GF-D8 (cell line): Measurements from ENCODE around the gene SORCS2.

Experiments
- DNase-seq: peaks from one replicate; lab custom pipeline; 2025; lab: John Stamatoyannopoulos, UW

SORCS2 gene

DNA sequence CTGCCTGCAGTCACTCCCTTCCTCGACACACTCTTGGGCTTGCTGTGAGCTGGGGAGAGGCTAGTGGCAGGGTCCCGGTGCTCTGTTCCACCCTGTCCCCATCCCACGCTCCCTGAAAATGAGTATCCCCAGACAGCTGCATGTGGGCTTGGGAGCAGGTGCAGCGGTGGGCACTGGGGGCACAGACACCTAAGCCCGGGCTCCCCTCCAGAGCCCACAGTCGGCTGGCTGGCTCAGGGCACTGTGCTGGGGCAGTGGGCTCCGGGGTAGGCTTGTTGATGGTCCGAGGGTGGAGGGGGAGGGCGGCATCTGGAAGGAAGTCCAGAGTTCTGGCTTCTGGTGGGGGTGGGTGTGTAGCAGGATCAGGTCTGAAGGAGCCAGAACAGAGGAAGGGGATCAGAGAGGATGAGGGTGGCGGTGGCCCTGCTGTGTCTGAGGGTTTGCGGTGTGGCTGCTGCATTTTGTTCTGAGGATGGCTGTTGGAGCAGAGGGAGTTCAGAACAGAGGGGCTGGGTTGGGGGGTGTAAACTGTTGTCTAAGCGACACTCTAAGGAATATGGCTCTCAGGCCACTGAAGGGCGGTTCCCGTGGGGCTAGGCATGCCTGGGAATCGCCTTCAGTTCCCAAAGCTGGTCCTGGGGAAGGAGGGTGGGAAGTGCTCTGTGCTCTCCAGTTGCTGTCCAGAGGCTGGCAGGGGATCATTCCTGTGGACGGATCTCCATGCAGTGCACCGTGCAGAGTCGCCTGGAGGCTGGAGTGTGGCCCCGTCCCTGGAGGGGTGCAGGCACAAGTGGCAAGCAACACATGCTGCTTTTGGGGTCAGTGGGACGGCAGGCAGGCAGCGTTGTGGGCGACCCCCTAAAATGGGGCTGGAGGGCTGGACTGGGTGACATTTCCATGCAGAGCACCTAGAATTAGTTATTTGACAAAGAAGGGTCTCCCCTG lies 114.0 kb downstream of the SORCS2 start:
- DNase-seq: no peak

DNA sequence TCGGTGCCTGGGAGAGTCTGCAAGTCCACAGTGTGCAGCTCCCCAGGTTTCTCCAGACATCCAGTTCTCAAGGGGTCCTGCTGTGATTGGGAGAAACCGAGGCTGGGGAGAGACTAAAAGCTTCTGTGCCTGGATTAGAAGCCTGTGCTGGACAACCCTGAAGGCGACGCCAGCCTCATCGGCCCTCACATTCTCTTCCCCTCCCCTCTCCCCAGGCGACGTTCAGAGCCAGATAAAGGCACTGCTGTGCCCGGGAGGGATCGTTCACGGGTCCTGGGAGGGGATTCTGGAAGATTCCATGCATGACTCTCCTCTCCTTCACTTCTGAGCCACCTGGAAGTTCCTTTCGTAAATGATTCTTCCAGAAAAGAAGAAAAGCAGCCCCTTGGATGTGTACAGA lies 114.6 kb downstream of the SORCS2 start:
- DNase-seq: no peak

DNA sequence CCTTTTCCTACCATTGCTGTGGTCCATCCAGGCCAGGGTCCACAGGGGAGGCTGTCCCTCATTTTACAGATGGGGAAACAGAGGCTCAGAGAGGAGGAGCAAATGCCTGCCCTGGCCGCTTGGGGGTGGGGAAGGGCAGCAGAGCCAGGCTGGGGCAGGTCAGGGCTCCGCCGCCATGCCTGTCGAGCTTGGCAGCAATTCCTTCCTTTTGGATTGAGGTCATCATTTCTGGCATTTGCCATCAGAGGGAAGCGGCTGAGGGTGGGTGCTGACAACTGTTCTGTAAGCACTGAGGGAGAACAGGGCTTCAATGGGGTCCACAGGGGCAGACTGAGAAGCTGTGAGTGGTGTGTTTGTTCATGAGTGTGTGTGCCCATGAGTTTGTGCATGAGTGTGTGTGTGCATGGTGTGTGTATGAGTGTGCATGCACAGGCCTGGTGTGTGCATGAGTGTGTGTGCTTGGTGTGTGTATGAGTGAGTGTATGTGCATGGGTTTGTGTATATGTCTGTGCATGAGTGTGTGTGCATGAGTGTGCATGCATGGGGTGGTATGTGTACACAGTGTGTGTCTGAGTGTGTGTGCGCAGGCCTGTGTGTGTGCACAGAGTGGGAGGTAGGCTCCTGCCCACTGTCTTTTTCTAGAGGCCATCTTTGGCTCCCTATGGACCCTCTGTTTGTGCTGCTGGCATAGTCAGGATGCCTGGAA lies 115.2 kb downstream of the SORCS2 start:
- DNase-seq: no peak

DNA sequence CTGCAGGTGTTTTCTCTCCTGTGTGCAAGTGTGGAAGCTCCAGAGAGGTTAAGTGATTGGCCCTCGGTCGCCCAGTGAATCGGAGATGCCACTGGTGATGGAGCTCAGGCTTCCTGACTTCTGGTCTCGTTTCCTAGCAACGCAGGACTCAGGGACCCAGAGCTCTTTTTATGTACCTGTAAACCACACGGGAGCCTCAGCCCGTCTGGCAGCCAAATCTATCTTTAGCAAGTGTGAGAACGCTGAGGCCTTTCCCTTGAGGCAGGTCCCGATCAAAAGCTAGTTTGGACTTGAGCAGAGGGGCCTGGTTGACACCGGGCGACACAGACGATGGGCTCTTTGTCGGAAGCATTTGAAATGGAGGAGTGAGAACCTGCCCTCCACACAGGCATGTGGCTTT lies 116.8 kb downstream of the SORCS2 start:
- no peak for DNase-seq

DNA sequence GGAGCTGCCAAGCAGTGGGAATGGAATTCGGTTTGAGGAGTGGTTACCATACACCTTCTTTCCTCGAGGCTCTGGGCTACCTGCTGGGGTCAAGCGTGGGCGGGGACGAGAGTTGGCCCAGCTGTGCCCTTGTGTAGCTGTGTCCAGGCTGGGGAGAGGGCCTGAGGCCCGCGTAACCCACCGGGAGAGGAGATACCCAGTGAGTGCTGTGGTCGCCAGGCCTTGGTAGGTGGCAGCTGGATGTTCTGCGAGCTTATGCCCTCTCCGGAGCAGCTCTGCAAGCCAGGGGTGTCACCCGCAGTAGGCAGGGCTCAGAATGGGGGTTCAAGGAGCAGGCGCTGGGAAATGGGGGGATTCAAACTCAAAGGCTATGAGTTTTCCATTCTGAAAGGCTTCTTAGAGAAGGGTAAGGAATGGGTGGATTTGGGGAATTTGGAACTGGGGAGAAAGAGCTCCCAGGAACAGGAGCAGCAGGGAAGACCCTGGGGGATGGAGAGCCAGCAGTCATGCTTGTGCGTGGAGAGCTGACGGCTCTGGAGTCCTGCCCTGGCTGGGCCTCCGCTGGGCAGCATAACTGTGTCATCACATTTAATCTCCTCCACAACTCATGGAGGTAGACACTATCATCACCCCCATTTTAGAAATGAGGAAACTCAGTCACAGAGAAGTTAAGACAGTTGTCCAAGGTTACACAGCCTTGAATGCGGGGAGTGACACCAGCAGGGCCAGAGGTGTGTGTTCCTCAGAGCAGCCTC lies 117.5 kb downstream of the SORCS2 start:
- no peak for DNase-seq

DNA sequence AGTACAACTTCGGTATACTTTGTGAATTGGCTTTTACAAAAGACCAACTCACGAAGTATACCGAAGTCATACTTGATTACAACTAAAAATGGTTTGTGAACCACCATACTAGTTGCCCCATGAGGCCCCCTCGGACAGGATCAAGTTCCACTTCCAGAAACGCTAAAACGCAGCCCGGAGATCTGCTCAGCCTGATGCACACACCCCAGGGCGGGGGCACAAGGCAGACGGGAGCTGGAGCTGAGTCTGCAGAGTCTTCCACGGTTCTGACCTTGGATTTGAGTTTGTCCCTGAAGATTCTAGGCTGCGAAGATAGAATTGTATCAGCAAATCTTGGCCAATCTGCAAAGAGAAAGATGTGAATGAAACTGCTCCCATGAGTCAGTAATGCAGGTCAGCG lies 118.1 kb downstream of the SORCS2 start:
- DNase-seq: no peak

DNA sequence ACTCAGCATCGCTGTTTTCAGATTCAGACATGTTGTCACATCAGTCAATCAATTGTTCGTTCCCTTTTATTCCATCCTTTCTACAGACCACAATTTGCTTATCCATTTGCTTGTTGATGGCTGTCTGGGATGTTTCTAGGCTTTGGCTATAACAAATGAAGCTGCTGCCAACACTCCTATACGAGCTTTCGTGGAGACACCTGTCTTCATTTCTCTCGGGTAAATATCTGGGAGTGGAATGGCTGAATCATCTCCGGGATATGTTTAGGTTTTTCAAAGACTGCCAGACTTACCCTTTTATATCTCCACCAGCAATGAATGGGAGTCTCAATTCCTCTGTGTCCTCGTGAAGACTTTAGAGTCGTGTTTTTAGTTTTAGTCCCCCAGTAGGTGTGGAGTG lies 118.9 kb downstream of the SORCS2 start:
- no peak for DNase-seq

DNA sequence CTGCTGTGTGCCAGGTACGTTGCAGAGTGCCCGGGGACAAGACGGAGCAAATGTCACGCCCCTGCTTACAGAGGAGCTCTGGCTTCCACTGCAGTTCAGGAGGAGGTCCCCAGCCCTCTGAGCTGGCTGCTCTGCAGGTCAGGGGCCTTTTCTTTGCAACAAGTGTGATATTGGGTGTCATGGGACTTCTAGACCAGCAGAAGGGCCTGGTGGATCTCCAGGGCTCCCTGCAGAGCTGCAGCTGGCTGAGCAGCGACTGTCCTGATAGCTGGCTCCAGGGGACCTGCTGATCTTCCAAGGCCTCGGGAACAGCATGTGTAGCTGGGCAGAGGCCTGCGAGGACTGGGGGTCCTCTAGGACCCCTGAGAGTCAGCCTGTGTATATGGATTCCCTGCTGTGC lies 120.4 kb downstream of the SORCS2 start:
- no peak for DNase-seq

DNA sequence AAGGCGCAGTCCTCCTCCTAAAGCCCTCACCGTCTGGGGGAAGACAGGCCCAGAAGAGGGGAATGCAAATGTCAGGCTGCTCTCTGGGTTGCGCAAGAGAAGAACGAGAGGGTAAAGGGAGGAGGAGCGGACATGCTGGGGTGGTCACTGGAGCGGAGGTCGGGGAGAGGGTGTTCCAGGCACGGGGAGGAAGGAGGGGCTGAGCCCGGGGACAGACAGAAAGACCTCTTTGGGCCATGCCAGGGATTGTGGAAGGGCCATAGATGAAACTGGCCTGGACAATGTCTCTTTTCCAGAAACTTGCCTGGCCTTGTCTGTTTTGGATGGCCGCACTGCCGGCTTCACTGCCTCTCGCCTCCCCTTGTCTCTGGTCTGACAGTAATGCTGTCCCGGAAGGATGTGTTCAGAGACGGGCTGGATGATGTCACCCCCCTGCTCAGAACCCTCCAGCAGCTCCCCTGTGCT lies 121.0 kb downstream of the SORCS2 start:
- no peak for DNase-seq

DNA sequence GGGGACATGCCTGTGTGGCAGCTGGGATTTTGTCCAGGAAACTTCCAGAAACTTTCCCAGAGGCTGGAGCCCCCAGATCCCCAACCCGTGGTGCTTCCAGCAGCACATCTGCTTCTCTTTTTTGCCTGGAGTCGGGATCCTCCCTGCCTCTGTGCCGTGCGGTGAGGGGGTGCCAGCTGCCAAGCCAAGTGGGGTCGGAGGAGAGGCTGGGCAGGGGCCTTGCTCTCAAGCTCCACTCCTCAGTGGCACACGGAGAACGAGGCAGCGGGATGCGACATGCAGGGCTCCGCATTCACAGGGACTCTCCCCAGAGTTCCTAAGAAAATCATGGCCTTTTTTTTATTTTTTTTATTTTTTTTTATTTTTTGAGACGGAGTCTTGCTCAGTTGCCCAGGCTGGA lies 121.7 kb downstream of the SORCS2 start:
- DNase-seq: no peak

DNA sequence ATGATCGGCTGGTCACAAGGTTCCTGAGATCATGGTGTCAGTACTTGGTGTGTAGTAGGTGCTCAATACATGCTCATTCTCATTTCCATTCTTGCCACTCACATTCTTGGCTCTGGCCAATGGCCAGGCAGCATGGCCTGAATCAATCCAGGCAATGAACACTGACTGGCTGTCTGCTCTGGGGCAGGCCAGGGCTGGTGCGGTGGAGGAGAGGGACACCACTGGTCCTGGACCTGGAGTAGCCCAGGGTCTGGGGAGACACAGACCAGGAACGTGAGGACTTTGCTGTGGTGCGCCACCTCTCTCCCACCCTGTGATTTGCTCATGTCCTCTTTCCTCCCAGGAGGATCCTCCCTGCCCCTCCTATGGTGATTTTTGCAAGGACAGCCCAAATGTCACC lies 122.9 kb downstream of the SORCS2 start:
- DNase-seq: no peak

DNA sequence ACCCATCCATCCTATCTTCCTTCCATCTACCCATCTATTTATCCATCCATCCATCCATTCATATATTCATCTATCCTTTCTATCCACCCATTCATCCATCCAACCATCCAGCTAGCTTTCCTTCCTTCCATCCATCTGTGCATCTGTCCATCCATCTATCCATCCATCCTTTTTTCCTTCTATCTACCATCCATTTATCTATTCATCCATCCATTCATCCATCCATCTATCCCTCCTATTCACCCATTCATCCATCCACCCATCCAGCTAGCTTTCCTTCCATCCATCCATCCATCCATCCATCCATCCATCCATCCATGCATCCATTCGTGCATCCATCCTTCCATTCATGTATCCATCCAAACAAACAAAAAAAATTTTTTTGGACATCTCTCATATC lies 123.6 kb downstream of the SORCS2 start:
- no peak for DNase-seq

DNA sequence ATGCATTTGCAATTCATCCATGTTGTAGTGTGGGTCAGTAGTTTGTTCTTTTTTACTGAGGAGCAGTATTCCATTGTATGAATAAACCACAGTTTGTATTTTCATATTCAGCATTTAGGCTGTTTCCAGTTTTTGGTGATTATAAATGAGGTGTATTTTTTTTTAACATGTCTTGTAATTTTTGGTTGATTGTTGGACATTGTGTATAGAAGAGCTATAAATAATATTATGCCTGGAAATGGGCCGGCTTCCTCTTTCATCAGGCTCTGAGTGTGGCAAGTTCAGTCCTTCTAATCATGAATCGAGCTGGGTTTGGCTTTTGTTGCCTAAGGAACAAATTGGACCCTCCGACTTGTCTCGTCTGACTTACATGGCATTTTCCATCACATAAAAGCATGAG lies 126.7 kb downstream of the SORCS2 start:
- no peak for DNase-seq

DNA sequence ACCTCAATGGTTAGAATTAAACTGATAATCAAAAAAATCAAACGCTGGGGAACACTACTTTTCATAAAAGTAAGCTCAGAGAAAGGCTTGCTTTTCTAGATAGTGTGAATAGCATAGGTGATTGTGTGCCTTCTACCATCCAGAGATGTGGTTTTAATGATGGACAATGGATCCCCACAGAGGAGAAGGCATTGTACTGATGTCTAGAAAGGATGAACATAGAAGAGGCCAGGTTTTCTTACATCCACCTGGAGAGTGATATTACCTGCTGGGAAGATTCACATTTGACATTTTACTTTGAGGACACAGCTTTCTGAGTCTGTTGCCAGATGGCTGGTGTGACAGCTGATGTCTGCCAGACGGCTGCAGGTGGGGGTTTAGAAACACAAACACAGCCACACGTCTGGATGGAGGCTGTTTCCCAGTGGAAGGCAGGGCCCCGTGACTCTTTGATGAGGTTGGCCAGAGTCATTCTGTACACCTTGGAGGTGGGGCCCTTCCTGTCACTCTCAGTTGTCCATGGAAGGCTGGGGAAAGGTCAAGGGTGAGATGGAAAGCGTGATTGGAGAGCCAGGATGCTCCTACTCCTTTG lies 128.0 kb downstream of the SORCS2 start:
- DNase-seq: no peak

DNA sequence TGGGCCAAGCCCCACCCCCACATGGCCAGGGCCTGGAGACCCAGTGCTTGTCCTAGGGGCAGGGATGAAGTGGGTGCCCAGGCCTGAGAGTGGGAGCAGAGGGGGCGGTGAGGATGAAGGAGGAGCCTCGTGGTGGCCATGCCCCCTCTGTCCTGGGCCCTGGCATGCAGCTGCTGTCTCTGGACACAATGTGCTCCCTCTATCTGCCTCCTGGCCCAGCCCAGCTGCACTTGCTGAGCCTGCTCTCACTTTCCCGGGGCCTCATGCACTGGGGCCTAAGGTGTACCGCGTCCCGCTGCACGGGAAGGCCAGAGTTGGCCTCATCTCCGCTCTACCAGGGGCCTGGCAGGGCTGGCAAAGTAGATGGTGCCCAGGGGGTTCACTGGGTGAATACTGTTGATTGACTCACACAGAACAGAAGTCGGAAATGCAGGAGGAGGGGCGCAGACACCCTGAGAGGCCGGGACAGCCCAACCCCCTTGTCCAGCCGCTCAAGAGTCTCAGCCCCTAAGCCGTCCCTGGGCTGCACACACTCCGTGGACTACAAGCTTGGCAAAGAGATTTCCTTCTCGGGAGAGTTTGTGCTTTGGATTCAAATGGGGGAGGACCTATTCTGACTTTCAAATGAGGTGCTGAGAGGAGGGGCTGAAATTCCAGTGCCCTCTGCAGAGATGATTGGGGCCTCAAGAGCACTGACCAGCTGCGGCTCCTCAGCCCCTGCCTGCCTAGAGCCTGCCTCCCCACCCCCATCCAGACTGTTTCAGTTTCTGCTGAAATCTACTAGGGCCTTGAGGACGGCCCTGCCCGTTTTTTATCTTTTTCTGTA lies 130.0 kb downstream of the SORCS2 start:
- DNase-seq: no peak

DNA sequence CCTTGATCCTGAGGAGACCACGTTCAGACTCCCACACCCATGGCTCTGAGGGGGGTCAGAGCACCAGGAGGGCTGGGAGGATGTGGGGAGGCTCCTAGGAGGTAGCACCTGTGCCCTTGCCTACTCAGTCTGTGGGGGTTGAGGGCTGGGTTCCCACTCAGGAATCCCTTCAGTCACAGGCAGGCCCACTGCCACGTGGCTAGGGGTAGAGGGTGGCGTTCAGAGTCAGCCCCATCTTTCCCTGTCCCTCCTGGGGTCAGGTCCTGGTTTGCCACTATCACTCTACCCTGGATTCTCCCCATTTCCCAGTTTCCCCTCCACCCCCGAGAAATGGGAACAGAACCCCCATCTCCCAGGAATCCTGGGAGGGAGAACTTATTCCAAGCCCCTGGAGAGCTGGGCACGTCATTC lies 131.1 kb downstream of the SORCS2 start:
- no peak for DNase-seq

DNA sequence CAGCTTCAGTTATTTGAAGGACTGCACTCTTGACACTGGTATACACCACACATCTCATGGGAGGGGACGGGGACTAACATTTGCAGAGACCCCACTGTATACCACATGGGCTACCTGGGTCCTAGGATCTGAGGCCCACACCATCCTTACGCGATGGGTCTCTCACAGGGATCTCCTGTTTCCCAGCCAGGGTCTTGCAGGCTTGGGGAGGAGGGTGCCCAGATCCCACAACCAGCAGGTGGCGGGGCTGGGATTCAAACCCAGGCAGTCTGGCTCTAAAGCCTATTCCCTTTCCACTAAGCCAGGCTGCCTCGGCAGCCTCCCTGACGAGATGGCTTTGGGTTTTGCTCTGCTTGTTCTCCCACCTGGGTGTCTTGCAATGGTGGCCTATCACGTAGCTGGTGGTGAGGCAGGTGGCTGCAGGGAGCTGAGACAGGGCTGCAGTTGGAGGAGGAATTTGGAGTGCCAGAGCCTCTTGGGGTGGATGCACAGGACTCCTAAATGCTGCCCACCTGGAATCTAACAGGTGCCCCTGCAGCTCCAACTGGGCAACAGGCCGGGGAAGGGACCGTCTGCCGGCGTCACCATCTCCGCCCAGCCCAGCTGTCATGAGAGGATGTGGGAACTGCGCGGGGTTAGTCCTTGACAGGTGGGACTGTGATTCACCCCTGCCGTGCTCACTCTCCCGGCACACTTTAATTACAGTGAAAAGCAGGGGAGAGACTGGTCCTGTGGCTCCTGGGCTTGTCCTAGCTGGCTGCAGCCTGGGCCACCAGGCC lies 131.7 kb downstream of the SORCS2 start:
- DNase-seq: no peak

DNA sequence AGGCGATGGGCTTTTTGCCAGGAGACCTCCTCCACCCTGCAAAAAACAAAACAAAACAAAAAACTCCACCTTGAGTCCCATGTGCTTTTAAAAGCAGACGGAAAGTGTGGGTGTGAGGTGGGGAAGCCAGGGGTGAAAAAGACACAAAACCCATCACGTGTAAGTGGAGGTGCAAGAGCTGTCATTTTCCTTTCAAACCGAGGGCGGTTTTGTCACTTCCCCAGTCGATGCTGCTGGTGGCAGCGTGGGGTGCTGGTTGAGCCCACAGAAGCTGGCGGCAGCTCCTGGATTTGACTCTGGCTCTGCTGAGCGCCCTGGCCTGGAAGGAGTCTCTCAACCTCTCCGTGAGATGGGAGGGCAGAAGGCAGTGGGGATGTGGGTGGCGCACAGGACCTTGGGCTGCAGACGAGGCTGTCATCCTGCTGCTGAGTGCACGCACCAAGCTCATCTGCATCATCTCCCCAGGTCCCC lies 132.3 kb downstream of the SORCS2 start:
- no peak for DNase-seq

DNA sequence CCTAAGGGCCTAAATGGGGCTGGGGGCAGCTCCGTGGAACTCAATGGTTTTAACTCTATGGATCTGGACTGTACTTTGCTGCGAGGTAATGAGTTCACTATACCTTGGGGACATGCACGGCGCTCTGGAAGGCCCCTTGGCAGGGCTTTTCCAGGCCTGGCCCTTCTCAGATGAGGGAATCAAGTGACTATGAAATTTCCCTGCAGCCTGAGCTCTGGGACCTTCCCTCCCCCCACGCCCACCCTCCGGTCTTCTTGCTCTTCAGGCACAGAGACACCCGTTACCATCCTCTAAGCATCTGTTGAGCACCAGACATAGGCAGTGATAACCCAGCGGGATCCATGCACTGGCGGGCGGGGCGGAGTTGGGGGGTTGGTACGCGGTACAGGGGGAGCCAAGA lies 133.2 kb downstream of the SORCS2 start:
- no peak for DNase-seq

DNA sequence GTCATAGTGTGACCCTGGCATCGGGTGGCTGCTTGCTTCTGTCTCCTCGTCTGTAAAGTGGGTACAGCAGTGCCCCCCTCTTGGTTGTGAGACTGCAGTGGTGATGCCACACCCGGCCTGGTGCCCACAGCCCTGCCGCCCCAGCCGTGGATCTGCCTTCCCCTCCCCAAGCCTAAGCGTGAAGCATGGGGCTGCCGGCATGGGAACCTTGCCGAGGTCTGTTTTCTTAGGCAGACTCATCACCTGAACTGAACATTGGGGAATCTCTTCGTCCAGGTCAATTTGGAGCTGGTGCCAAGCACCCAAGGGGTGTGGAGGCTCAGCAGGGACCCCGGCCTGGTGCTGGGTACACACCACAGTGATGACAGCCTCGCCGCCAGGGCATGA lies 134.0 kb downstream of the SORCS2 start:
- DNase-seq: no peak
